ENCODE measurements around the gene WDR17. TPM values are rescaled to one million over a fixed set of nuclear protein-coding genes. Genes with fewer than 3 reads are reported as not detected.

Gene WDR17
- 2.5 TPM for polyA plus RNA-seq (2013, experiment 1 of 2)
- polyA plus RNA-seq (2013, experiment 2 of 2), result 2.4 TPM

- H4K8ac ChIP-seq (ENCODE audit: low read depth, low read length), result no peak within 1 kb of the TSS
- WGBS, 2 donors (ENCODE audit: extremely low coverage in 2 of 2, insufficient read length in 2 of 2, insufficient replicate concordance in 1 of 2), result no CpG with 5 or more reads among the region's 55 CpGs
- H3K9ac ChIP-seq (ENCODE audit: low read depth, low read length, poor library complexity), result peak within 1 kb of the TSS; percentile 5
- no peaks in the 10 kb centered on the region for H3K27me3 ChIP-seq (ENCODE audit: control insufficient read depth in 3 of 3, insufficient read depth in 3 of 3, low read depth in 1 of 3, low read length in 3 of 3)
- peak within 1 kb of the TSS; percentile 10 for H3K27ac ChIP-seq (replicated peaks; ENCODE audit: low read length)
- peak within 1 kb of the TSS; percentile 81 to 82 for H3K4me3 ChIP-seq (ENCODE audit: low read length in 2 of 2)
- H2BK5ac ChIP-seq (ENCODE audit: low read length), result no peak within 1 kb of the TSS
- no peak within 1 kb of the TSS for H3K4ac ChIP-seq (ENCODE audit: low read length)
- H2AK5ac ChIP-seq (ENCODE audit: low read depth, low read length), result no peak within 1 kb of the TSS
- H2BK15ac ChIP-seq (ENCODE audit: low read length), result no peak within 1 kb of the TSS
- no peak within 1 kb of the TSS for H3K14ac ChIP-seq (ENCODE audit: low read length)
- H3K79me1 ChIP-seq (ENCODE audit: low read depth, low read length), result no peaks in the 10 kb centered on the region
- H3K9me3 ChIP-seq (replicated peaks in 1 of 2; ENCODE audit: control insufficient read depth in 2 of 2, insufficient read depth in 1 of 2, low read depth in 1 of 2, low read length in 2 of 2), result no peaks in the 10 kb centered on the region
- peak; percentile 94 for DNase-seq (ENCODE audit: low spot score)
- H2BK12ac ChIP-seq (ENCODE audit: low read length), result no peak within 1 kb of the TSS
- H4K91ac ChIP-seq (ENCODE audit: low read depth, low read length, poor library complexity), result no peak within 1 kb of the TSS
- no peaks in the 10 kb centered on the region for H3K36me3 ChIP-seq (replicated peaks in 1 of 2; ENCODE audit: control insufficient read depth in 2 of 2, insufficient read depth in 2 of 2, low read length in 2 of 2)
- no peak within 1 kb of the TSS for H3K23ac ChIP-seq (ENCODE audit: low read depth, low read length, poor library complexity)
- no peak within 1 kb of the TSS for H3K18ac ChIP-seq (ENCODE audit: low read length)
- H2BK120ac ChIP-seq (ENCODE audit: low read depth, low read length), result no peak within 1 kb of the TSS
- H3K4me1 ChIP-seq (ENCODE audit: control insufficient read depth in 2 of 2, insufficient read depth in 1 of 2, low read depth in 1 of 2, low read length in 2 of 2), result peaks cover 0 to 3% of the 10 kb centered on the region in 2 donors
- H3K4me2 ChIP-seq (ENCODE audit: insufficient read depth, low read length, poor library complexity, severe bottlenecking), result peak within 1 kb of the TSS; percentile 75
- H2AFZ ChIP-seq (ENCODE audit: low read length), result peak within 1 kb of the TSS; percentile 95
Measured at GRCh38 chr4:176065435-176066291, at the start of gene WDR17. Gene WDR17 (plus strand): TSS chr4:176065841. CDS start chr4:176111581, 45,740 bp downstream.

DNA sequence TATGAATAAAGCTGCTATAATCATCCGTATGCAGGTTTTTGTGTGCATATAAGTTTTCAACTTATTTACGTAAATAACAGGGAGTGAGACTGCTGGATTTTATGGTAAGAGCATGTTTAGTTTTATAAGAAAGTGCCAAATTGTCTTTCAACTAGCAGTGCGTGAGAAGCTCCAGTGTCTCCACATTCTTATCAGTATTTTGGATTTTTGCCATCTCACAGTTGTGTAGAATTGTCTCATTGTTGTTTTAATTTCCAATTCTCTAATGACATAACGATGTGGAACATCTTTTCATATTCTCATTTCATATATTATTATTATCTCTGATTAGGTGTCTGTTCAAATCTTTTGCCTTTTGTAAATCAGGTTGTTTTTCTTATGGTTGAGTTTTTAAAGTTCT lies 49.0 kb upstream of the WDR17 start:
- H3K23ac ChIP-seq (ENCODE audit: low read depth, low read length, poor library complexity), result no peak overlapping the region
- H3K4me1 ChIP-seq (ENCODE audit: control insufficient read depth in 2 of 2, insufficient read depth in 1 of 2, low read depth in 1 of 2, low read length in 2 of 2), result no peaks in the 10 kb centered on the region

GRCh38 chr4:176020481-176021085 lies 45.1 kb upstream of the WDR17 start:
- Histone ChIP-seq H4K91ac (ENCODE audit: low read depth, low read length, poor library complexity) (no peak overlapping the region), H3K9me3 (replicated peaks in 1 of 2; ENCODE audit: control insufficient read depth in 2 of 2, insufficient read depth in 1 of 2, low read depth in 1 of 2, low read length in 2 of 2) (no peaks in the 10 kb centered on the region), H2BK120ac (ENCODE audit: low read depth, low read length) (no peak overlapping the region), H3K14ac (ENCODE audit: low read length) (no peak overlapping the region), H4K8ac (ENCODE audit: low read depth, low read length) (no peak overlapping the region), H2AK5ac (ENCODE audit: low read depth, low read length) (no peak overlapping the region), H2BK12ac (ENCODE audit: low read length) (no peak overlapping the region), H3K18ac (ENCODE audit: low read length) (no peak overlapping the region), H2AFZ (ENCODE audit: low read length) (no peak overlapping the region), H3K23ac (ENCODE audit: low read depth, low read length, poor library complexity) (no peak overlapping the region), H2BK15ac (ENCODE audit: low read length) (no peak overlapping the region), H3K36me3 (replicated peaks in 1 of 2; ENCODE audit: control insufficient read depth in 2 of 2, insufficient read depth in 2 of 2, low read length in 2 of 2) (no peaks in the 10 kb centered on the region), H3K9ac (ENCODE audit: low read depth, low read length, poor library complexity) (no peak overlapping the region), H3K79me1 (ENCODE audit: low read depth, low read length) (no peaks in the 10 kb centered on the region), H3K27ac (replicated peaks; ENCODE audit: low read length) (no peak overlapping the region), H3K27me3 (ENCODE audit: control insufficient read depth in 3 of 3, insufficient read depth in 3 of 3, low read depth in 1 of 3, low read length in 3 of 3) (no peaks in the 10 kb centered on the region), H3K4me1 (ENCODE audit: control insufficient read depth in 2 of 2, insufficient read depth in 1 of 2, low read depth in 1 of 2, low read length in 2 of 2) (no peaks in the 10 kb centered on the region), H2BK5ac (ENCODE audit: low read length) (no peak overlapping the region), H3K4me3 (ENCODE audit: low read length in 2 of 2) (no peak overlapping the region), H3K4me2 (ENCODE audit: insufficient read depth, low read length, poor library complexity, severe bottlenecking) (no peak overlapping the region), H3K4ac (ENCODE audit: low read length) (no peak overlapping the region)
- DNase-seq (ENCODE audit: low spot score), result no peak
- WGBS, 2 donors (ENCODE audit: extremely low coverage in 2 of 2, insufficient read length in 2 of 2, insufficient replicate concordance in 1 of 2), result no CpG with 5 or more reads among the region's 5 CpGs

More for the DNA sequence above, 49.0 kb upstream of the WDR17 start:
- no peaks in the 10 kb centered on the region for H3K27me3 ChIP-seq (ENCODE audit: control insufficient read depth in 3 of 3, insufficient read depth in 3 of 3, low read depth in 1 of 3, low read length in 3 of 3)
- H4K8ac ChIP-seq (ENCODE audit: low read depth, low read length), result no peak overlapping the region
- H2BK5ac ChIP-seq (ENCODE audit: low read length), result no peak overlapping the region
- no peak overlapping the region for H2BK120ac ChIP-seq (ENCODE audit: low read depth, low read length)
- H3K4me3 ChIP-seq (ENCODE audit: low read length in 2 of 2), result no peak overlapping the region
- H2AFZ ChIP-seq (ENCODE audit: low read length), result no peak overlapping the region
- DNase-seq (ENCODE audit: low spot score), result no peak
- no peak overlapping the region for H3K4me2 ChIP-seq (ENCODE audit: insufficient read depth, low read length, poor library complexity, severe bottlenecking)
- no CpG with 5 or more reads among the region's 4 CpGs for WGBS, 2 donors (ENCODE audit: extremely low coverage in 2 of 2, insufficient read length in 2 of 2, insufficient replicate concordance in 1 of 2)
- H3K79me1 ChIP-seq (ENCODE audit: low read depth, low read length), result no peaks in the 10 kb centered on the region
- H4K91ac ChIP-seq (ENCODE audit: low read depth, low read length, poor library complexity), result no peak overlapping the region
- H2BK12ac ChIP-seq (ENCODE audit: low read length), result no peak overlapping the region
- no peak overlapping the region for H2AK5ac ChIP-seq (ENCODE audit: low read depth, low read length)
- H3K36me3 ChIP-seq (replicated peaks in 1 of 2; ENCODE audit: control insufficient read depth in 2 of 2, insufficient read depth in 2 of 2, low read length in 2 of 2), result no peaks in the 10 kb centered on the region
- H3K18ac ChIP-seq (ENCODE audit: low read length), result no peak overlapping the region
- no peak overlapping the region for H2BK15ac ChIP-seq (ENCODE audit: low read length)
- H3K14ac ChIP-seq (ENCODE audit: low read length), result no peak overlapping the region
- H3K9ac ChIP-seq (ENCODE audit: low read depth, low read length, poor library complexity), result no peak overlapping the region
- H3K4ac ChIP-seq (ENCODE audit: low read length), result no peak overlapping the region
- no peak overlapping the region for H3K27ac ChIP-seq (replicated peaks; ENCODE audit: low read length)
- H3K9me3 ChIP-seq (replicated peaks in 1 of 2; ENCODE audit: control insufficient read depth in 2 of 2, insufficient read depth in 1 of 2, low read depth in 1 of 2, low read length in 2 of 2), result peaks cover 0 to 3% of the 10 kb centered on the region in 2 donors

GRCh38 chr4:176030391-176030790 lies 35.2 kb upstream of the WDR17 start:
- no peak overlapping the region for H4K8ac ChIP-seq (ENCODE audit: low read depth, low read length)
- no peaks in the 10 kb centered on the region for H3K9me3 ChIP-seq (replicated peaks in 1 of 2; ENCODE audit: control insufficient read depth in 2 of 2, insufficient read depth in 1 of 2, low read depth in 1 of 2, low read length in 2 of 2)
- no peak overlapping the region for H4K91ac ChIP-seq (ENCODE audit: low read depth, low read length, poor library complexity)
- H3K27ac ChIP-seq (replicated peaks; ENCODE audit: low read length), result no peak overlapping the region
- H3K36me3 ChIP-seq (replicated peaks in 1 of 2; ENCODE audit: control insufficient read depth in 2 of 2, insufficient read depth in 2 of 2, low read length in 2 of 2), result no peaks in the 10 kb centered on the region
- H2BK12ac ChIP-seq (ENCODE audit: low read length), result no peak overlapping the region
- H2AK5ac ChIP-seq (ENCODE audit: low read depth, low read length), result no peak overlapping the region
- H3K4ac ChIP-seq (ENCODE audit: low read length), result no peak overlapping the region
- H3K9ac ChIP-seq (ENCODE audit: low read depth, low read length, poor library complexity), result no peak overlapping the region
- H3K79me1 ChIP-seq (ENCODE audit: low read depth, low read length), result no peaks in the 10 kb centered on the region
- H3K4me3 ChIP-seq (ENCODE audit: low read length in 2 of 2), result no peak overlapping the region
- no peak overlapping the region for H2AFZ ChIP-seq (ENCODE audit: low read length)
- H3K4me1 ChIP-seq (ENCODE audit: control insufficient read depth in 2 of 2, insufficient read depth in 1 of 2, low read depth in 1 of 2, low read length in 2 of 2), result no peaks in the 10 kb centered on the region
- H3K23ac ChIP-seq (ENCODE audit: low read depth, low read length, poor library complexity), result no peak overlapping the region
- H3K27me3 ChIP-seq (ENCODE audit: control insufficient read depth in 3 of 3, insufficient read depth in 3 of 3, low read depth in 1 of 3, low read length in 3 of 3), result no peaks in the 10 kb centered on the region
- H3K18ac ChIP-seq (ENCODE audit: low read length), result no peak overlapping the region
- H2BK15ac ChIP-seq (ENCODE audit: low read length), result no peak overlapping the region
- H3K14ac ChIP-seq (ENCODE audit: low read length), result no peak overlapping the region
- H3K4me2 ChIP-seq (ENCODE audit: insufficient read depth, low read length, poor library complexity, severe bottlenecking), result no peak overlapping the region
- no peak overlapping the region for H2BK120ac ChIP-seq (ENCODE audit: low read depth, low read length)
- WGBS, 2 donors (ENCODE audit: extremely low coverage in 2 of 2, insufficient read length in 2 of 2, insufficient replicate concordance in 1 of 2), result no CpG with 5 or more reads among the region's 2 CpGs
- no peak overlapping the region for H2BK5ac ChIP-seq (ENCODE audit: low read length)
- DNase-seq (ENCODE audit: low spot score), result no peak
